A549 (cell line): ENCODE data around the gene BAIAP2L1. TPM values are rescaled to one million over a fixed set of nuclear protein-coding genes. Genes with fewer than 3 reads are reported as not detected.
"Not testable (repeated sequence)": the region's sequence is repeated elsewhere in the genome, so short reads cannot be mapped to it uniquely, and the experiment has no call there.

Experiments
- ATAC-seq, 2 experiments: fragments of 200-7000 bp in 1 of 2; fragments of >200 bp in 1 of 2; cut with Nextera tagmentation in 1 of 2; cut with Tn5 transposase in 1 of 2; 3 replicates each; pipeline versions ENCODE4 v1.8.0 to v1.9.1; 2018 to 2020; ENCODE audit warnings: mild to moderate bottlenecking in 1 of 2, moderate library complexity in 1 of 2
- CTCF ChIA-PET: fragments of 300-600 bp; sonication (Branson Sonifier 250); formaldehyde crosslinking; extraction: SDS; loops from one replicate; lab custom pipeline; 2021; ENCODE audit warnings: antibody characterized with exemption, inconsistent platforms; lab: Yijun Ruan, JAX
- POLR2A ChIA-PET: fragments of 350-600 bp; formaldehyde crosslinking; extraction: SDS; loops from one replicate; lab custom pipeline; 2021; ENCODE audit warnings: antibody characterized with exemption, inconsistent platforms; lab: Yijun Ruan, JAX
- DNase-seq, 2 experiments: peaks; one replicate each; pipeline versions ENCODE4 v3.0.0 to v3.0.0-alpha.2; 2011 to 2016; ENCODE audit warnings: low read depth in 1 of 2, low spot score in 1 of 2
- FAIRE-seq: peaks from 2 replicates; lab custom pipeline; 2011; peaks lifted over from hg19 to GRCh38; lab: Jason Lieb, UNC
- H3K27ac ChIP-seq, 2 experiments: fragments of >200 bp; sonication (Bioruptor Twin); formaldehyde crosslinking; 3 replicates each; pipeline ENCODE4 v1.5.1; 2016 to 2017
- H3K4me1 ChIP-seq: fragments of >200 bp; sonication (Bioruptor Twin); formaldehyde crosslinking; 3 replicates; pipeline ENCODE4 v1.6.1; 2016
- H3K4me2 ChIP-seq: fragments of >200 bp; sonication (Bioruptor Twin); formaldehyde crosslinking; 3 replicates; pipeline ENCODE4 v1.6.1; 2016
- H3K4me3 ChIP-seq: fragments of >200 bp; sonication (Bioruptor Twin); formaldehyde crosslinking; 3 replicates; pipeline ENCODE4 v1.5.1; 2016
- H3K9me3 ChIP-seq: fragments of >200 bp; sonication (Bioruptor Twin); formaldehyde crosslinking; 3 replicates; pipeline ENCODE4 v1.6.1; 2016
- BCL3 ChIP-seq: fragments of >200 bp; sonication (Bioruptor Twin); formaldehyde crosslinking; IDR thresholded peaks from 3 replicates; pipeline ENCODE4 v1.6.1; 2016
- CBX2 ChIP-seq: fragments of 200-600 bp; sonication (generic); IDR thresholded peaks from 2 replicates; pipeline ENCODE4 v1.6.1; 2016; ENCODE audit warnings: low read depth, mild to moderate bottlenecking, borderline replicate concordance
- CEBPB ChIP-seq, 2 experiments: fragments of >200 bp in 1 of 2; sonication (Bioruptor Twin) in 1 of 2; formaldehyde crosslinking in 1 of 2; IDR thresholded peaks; 2 replicates each; pipeline ENCODE4 v1.6.1; 2012 to 2016
- EHF ChIP-seq: fragments of 250-450 bp; sonication (Bioruptor Pico); IDR thresholded peaks from 2 replicates; pipeline ENCODE4 v1.5.0; 2020; ENCODE audit warnings: mild to moderate bottlenecking
- EP300 ChIP-seq, 2 experiments: fragments of >200 bp; sonication (Bioruptor Twin); formaldehyde crosslinking; IDR thresholded peaks; 2 replicates in 1 of 2; 3 replicates in 1 of 2; pipeline ENCODE4 v1.6.1; 2016 to 2017
- FOSB ChIP-seq: fragments of 250-450 bp; sonication (Bioruptor Pico); IDR thresholded peaks from 2 replicates; pipeline ENCODE4 v1.5.0; 2020; ENCODE audit warnings: mild to moderate bottlenecking, moderate library complexity
- GATA3 ChIP-seq: IDR thresholded peaks from 2 replicates; pipeline ENCODE4 v1.6.1; 2012; ENCODE audit warnings: borderline replicate concordance
- HOXA7 ChIP-seq: fragments of 250-450 bp; sonication (Bioruptor Pico); IDR thresholded peaks from 2 replicates; pipeline ENCODE4 v1.5.0; 2020; ENCODE audit warnings: mild to moderate bottlenecking, moderate library complexity
- HOXB5 ChIP-seq: fragments of 250-450 bp; sonication (Bioruptor Pico); IDR thresholded peaks from 2 replicates; pipeline ENCODE4 v1.5.0; 2020; ENCODE audit warnings: mild to moderate bottlenecking, moderate library complexity
- JUN ChIP-seq, 2 experiments: fragments of >200 bp; sonication (Bioruptor Twin); formaldehyde crosslinking; IDR thresholded peaks; 2 replicates in 1 of 2; 3 replicates in 1 of 2; pipeline ENCODE4 v1.6.1; 2016 to 2017
- KDM5A ChIP-seq: fragments of 200-600 bp; sonication (generic); IDR thresholded peaks from 2 replicates; pipeline ENCODE4 v1.6.1; 2016; ENCODE audit warnings: antibody characterized with exemption, mild to moderate bottlenecking
- MAFK ChIP-seq: fragments of 450-650 bp; IDR thresholded peaks from 2 replicates; pipeline ENCODE4 v1.6.1; 2014; ENCODE audit not compliant: partially characterized antibody
- MAX ChIP-seq: IDR thresholded peaks from 2 replicates; pipeline ENCODE4 v1.6.1; 2012
- MYC ChIP-seq: IDR thresholded peaks from 2 replicates; pipeline ENCODE4 v1.6.1; 2012; ENCODE audit warnings: mild to moderate bottlenecking, inconsistent platforms, low read length, improper control_type of control experiment, borderline replicate concordance
- NFE2L2 ChIP-seq: fragments of 150-350 bp; conservative IDR thresholded peaks from 2 replicates; pipeline ENCODE4 v1.6.1; 2014; ENCODE audit warnings: low read length
- NPAS2 ChIP-seq: fragments of 250-450 bp; sonication (Bioruptor Pico); IDR thresholded peaks from 2 replicates; pipeline ENCODE4 v1.8.0; 2022; ENCODE audit warnings: mild to moderate bottlenecking, moderate library complexity, borderline replicate concordance
- PHF8 ChIP-seq: fragments of 200-600 bp; sonication (generic); IDR thresholded peaks from 2 replicates; pipeline ENCODE4 v1.6.1; 2016; ENCODE audit warnings: low read depth, mild to moderate bottlenecking, antibody characterized with exemption, moderate library complexity, borderline replicate concordance
- POLR2A ChIP-seq: IDR thresholded peaks from 2 replicates; pipeline ENCODE4 v1.6.1; 2012; ENCODE audit warnings: mild to moderate bottlenecking, low read length
- RAD21 ChIP-seq, 2 experiments: fragments of >200 bp in 1 of 2; sonication (Bioruptor Twin) in 1 of 2; formaldehyde crosslinking in 1 of 2; IDR thresholded peaks in 1 of 2; conservative IDR thresholded peaks in 1 of 2; 2 replicates in 1 of 2; 3 replicates in 1 of 2; pipeline ENCODE4 v1.6.1; 2012 to 2018; ENCODE audit warnings: inconsistent platforms in 1 of 2
- SMC3 ChIP-seq: fragments of >200 bp; sonication (Bioruptor Twin); formaldehyde crosslinking; IDR thresholded peaks from 3 replicates; pipeline ENCODE4 v1.6.1; 2018; ENCODE audit warnings: inconsistent platforms
- TFCP2L1 ChIP-seq: fragments of 250-450 bp; sonication (Bioruptor Pico); IDR thresholded peaks from 2 replicates; pipeline ENCODE4 v1.5.0; 2021; ENCODE audit warnings: mild to moderate bottlenecking
- TP53 ChIP-seq: fragments of 250-450 bp; sonication (Bioruptor Pico); IDR thresholded peaks from 2 replicates; pipeline ENCODE4 v1.5.0; 2021; ENCODE audit warnings: mild to moderate bottlenecking, moderate library complexity
- WGBS: methylation state at CpG from one replicate; pipeline ENCODE4 v1.1.6; 2017; ENCODE audit errors: missing lambda C conversion rate; 5-methylcytosine and 5-hydroxymethylcytosine counted together
- polyA minus RNA-seq: library from RNA; depleted of rRNA, polyadenylated mRNA; stranded (reverse); fragments of >200 nt; gene quantifications from 2 replicates; pipeline ENCODE4 v1.2.3, GENCODE V29; 2011; rRNA and poly(A)+ RNA removed
- polyA plus RNA-seq, 4 experiments: library from polyadenylated mRNA; depleted of rRNA in 3 of 4; stranded (reverse); fragments of >200 nt; fragmentation: RNase III in 1 of 4; extraction: RNeasy Plus Mini Kit Qiagen cat#74134 plus additional on column Dnase treatment in 1 of 4; gene quantifications; 2 replicates in 3 of 4; 3 replicates in 1 of 4; pipeline ENCODE4 v1.2.3, GENCODE V29; 2011 to 2017

The BAIAP2L1 gene
- 79.1 and 89.3 TPM in 2 replicates for polyA plus RNA-seq (2011; rRNA removed)
- 56.6 and 59.7 TPM in 2 replicates for polyA plus RNA-seq (2012; cell fraction: cytosol; rRNA removed)
- 62.6 and 68.6 TPM in 2 replicates for polyA plus RNA-seq (2012; cell fraction: nucleus; rRNA removed)
- polyA plus RNA-seq (2017; fragmentation: RNase III; extraction: RNeasy Plus Mini Kit Qiagen cat#74134 plus additional on column Dnase treatment) = 39.4 to 45.9 TPM (median 40.4 TPM) in 3 replicates
- 57.4 and 62.0 TPM in 2 replicates for polyA minus RNA-seq

- DNase-seq = peak; percentile 67 to 94
- Histone ChIP-seq H3K4me3 (peak within 1 kb of the TSS; percentile 89), H3K9me3 (no peaks in the 10 kb centered on the region), H3K4me2 (peak within 1 kb of the TSS; percentile 88), H3K27ac (peak within 1 kb of the TSS; percentile 98), H3K4me1 (peaks cover 31% of the 10 kb centered on the region)
- peak; percentile 84 to 89 for ATAC-seq
- no peak for FAIRE-seq
- ChIA-PET CTCF (interaction anchor here (0.6 to 11.7 kb wide), 43 partner anchors 9 to 621 kb away, joined by 3 to 192 read pairs (median 7); partner anchors contain the start of gene TRRAP), POLR2A (interaction anchor here (0.6 to 1.9 kb wide), 15 partner anchors 8 to 1746 kb away, joined by 3 to 18 read pairs (median 5); no protein-coding TSS in a partner anchor)
- 4% methylated on average over 5 of the region's 76 CpGs for WGBS
- TF ChIP-seq BCL3 (peak; percentile 81; the same call in 2 of the 3 replicates), MAFK (no peak), NPAS2 (CRISPR knock-in tag) (0 out of 2 replicates have a peak, but pooled peaks have one; percentile 23), GATA3 (peak; percentile 10; the same call in 1 of the 2 replicates), TP53 (CRISPR knock-in tag) (peak; percentile 81; the same call in 1 of the 2 replicates), HOXB5 (CRISPR knock-in tag) (peak; percentile 66; the same call in 1 of the 2 replicates), TFCP2L1 (CRISPR knock-in tag) (no peak), POLR2A (peak; percentile 57), PHF8 (peak; percentile 83; the same call in 1 of the 2 replicates), KDM5A (no peak), SMC3 (peak; percentile 93), RAD21 (conservative IDR thresholded peaks at IDR 0.05 in 1 of 2, IDR thresholded peaks at IDR 0.05 in 1 of 2) (peak in 1 of 2 experiments; percentile 85), EP300 (IDR thresholded peaks at IDR 0.05) (no peak), MAX (peak; percentile 15; the same call in 1 of the 2 replicates), EHF (CRISPR knock-in tag) (0 out of 2 replicates have a peak, but pooled peaks have one; percentile 62), HOXA7 (CRISPR knock-in tag) (no peak), JUN (IDR thresholded peaks at IDR 0.05) (peak; percentile 65 to 78; a peak in 4 of 5 replicates), CBX2 (no peak), CEBPB (IDR thresholded peaks at IDR 0.05) (no peak), MYC (peak; percentile 30; the same call in 1 of the 2 replicates)
Measured at GRCh38 chr7:98400542-98401340, at the start of gene BAIAP2L1. TSS of gene BAIAP2L1 (minus strand) at chr7:98401090. CDS start at chr7:98400852, 238 bp downstream.

- no peak for FAIRE-seq
- no peak for DNase-seq
- peaks cover 11% of the 10 kb centered on the region for H3K9me3 ChIP-seq
- no peak overlapping the region for H3K4me3 ChIP-seq
- ATAC-seq = no peak
- H3K4me1 ChIP-seq = no peaks in the 10 kb centered on the region
- no peak overlapping the region for H3K27ac ChIP-seq
- CTCF ChIA-PET = interaction anchor here (1.3 to 5.0 kb wide), 6 partner anchors 8 to 393 kb away, joined by 4 to 28 read pairs (median 6); no protein-coding TSS in a partner anchor
- no peak overlapping the region for H3K4me2 ChIP-seq
- TF ChIP-seq FOSB (CRISPR knock-in tag) (no peak), NFE2L2 (no peak)
- TF ChIP-seq, all 56 proteins: peak for 0
- 29% methylated on average over 7 of the region's 7 CpGs for WGBS
- POLR2A ChIA-PET = no interaction called here
Measured at GRCh38 chr7:98448766-98449165, 47.9 kb upstream of the BAIAP2L1 start.

GRCh38 chr7:98440992-98441391 is 40.1 kb upstream of the BAIAP2L1 start:
- FAIRE-seq, H3K9me3 ChIP-seq, ATAC-seq, H3K4me3 ChIP-seq, DNase-seq, H3K4me1 ChIP-seq, H3K27ac ChIP-seq, POLR2A ChIA-PET, H3K4me2 ChIP-seq: not testable (repeated sequence)
- 53% methylated on average over 2 of the region's 2 CpGs for WGBS
- CTCF ChIA-PET = interaction anchor here (0.9 to 2.3 kb wide), 3 partner anchors 305 to 401 kb away, joined by 4 to 9 read pairs (median 5); no protein-coding TSS in a partner anchor
